Measurements from ENCODE around the gene PAOX. TPM values are rescaled to one million over a fixed set of nuclear protein-coding genes. Genes with fewer than 3 reads are reported as not detected.
"Not testable (repeated sequence)": the region's sequence is repeated elsewhere in the genome, so short reads cannot be mapped to it uniquely, and the experiment has no call there.

Gene PAOX
- total RNA-seq, 1 donor from 2014 or later: 3.1 TPM

GRCh38 chr10:133405272-133405671 lies 26.2 kb downstream of the PAOX start:
- DNase-seq (ENCODE audit: low read depth in 2 of 2): no peak

- no peak for DNase-seq (ENCODE audit: low read depth in 2 of 2)
Observed at GRCh38 chr10:133405844-133406527, 26.9 kb downstream of the PAOX start.

- DNase-seq (ENCODE audit: low read depth in 2 of 2): no peak
Observed at GRCh38 chr10:133411523-133412380, 32.7 kb downstream of the PAOX start.

GRCh38 chr10:133412381-133412711 lies 33.3 kb downstream of the PAOX start:
- no peak for DNase-seq (ENCODE audit: low read depth in 2 of 2)

GRCh38 chr10:133414401-133414800 lies 35.3 kb downstream of the PAOX start:
- not testable (repeated sequence) for DNase-seq (ENCODE audit: low read depth in 2 of 2)

- DNase-seq (ENCODE audit: low read depth in 2 of 2): no peak
Observed at GRCh38 chr10:133415752-133416151, 36.7 kb downstream of the PAOX start.

- no peak for DNase-seq (ENCODE audit: low read depth in 2 of 2)
Observed at GRCh38 chr10:133418289-133418993, 39.4 kb downstream of the PAOX start.

- DNase-seq (ENCODE audit: low read depth in 2 of 2): no peak
Observed at GRCh38 chr10:133419211-133419950, 40.3 kb downstream of the PAOX start.

GRCh38 chr10:133420028-133420427 lies 41.0 kb downstream of the PAOX start:
- no peak for DNase-seq (ENCODE audit: low read depth in 2 of 2)

- no peak for DNase-seq (ENCODE audit: low read depth in 2 of 2)
Observed at GRCh38 chr10:133420579-133420978, 41.5 kb downstream of the PAOX start.

- no peak for DNase-seq (ENCODE audit: low read depth in 2 of 2)
Observed at GRCh38 chr10:133421336-133422222, 42.5 kb downstream of the PAOX start.

GRCh38 chr10:133422223-133422806 lies 43.3 kb downstream of the PAOX start:
- no peak for DNase-seq (ENCODE audit: low read depth in 2 of 2)

- no peak for DNase-seq (ENCODE audit: low read depth in 2 of 2)
Observed at GRCh38 chr10:133422807-133423771, 44.0 kb downstream of the PAOX start.

GRCh38 chr10:133424102-133424501 lies 45.0 kb downstream of the PAOX start:
- not testable (repeated sequence) for DNase-seq (ENCODE audit: low read depth in 2 of 2)

GRCh38 chr10:133424601-133425000 lies 45.5 kb downstream of the PAOX start, which contains the start of gene SPRN:
SPRN (minus strand) TSS chr10:133424625; CDS start chr10:133423681, 944 bp downstream.
- DNase-seq (ENCODE audit: low read depth in 2 of 2): not testable (repeated sequence)

- not testable (repeated sequence) for DNase-seq (ENCODE audit: low read depth in 2 of 2)
Observed at GRCh38 chr10:133429571-133429970, 50.5 kb downstream of the PAOX start.

- not testable (repeated sequence) for DNase-seq (ENCODE audit: low read depth in 2 of 2)
Observed at GRCh38 chr10:133431888-133432613, 53.0 kb downstream of the PAOX start.

GRCh38 chr10:133432789-133433188 lies 53.7 kb downstream of the PAOX start:
- DNase-seq (ENCODE audit: low read depth in 2 of 2): not testable (repeated sequence)
